Calu3 (cell line): ENCODE results near the gene DAAM1. TPM values are rescaled to one million over a fixed set of nuclear protein-coding genes. Genes with fewer than 3 reads are reported as not detected.

ENCODE experiments used
- BruUV-seq: library from RNA; stranded (reverse); fragments of 400-500 nt; replicated peaks from 2 replicates; lab custom pipeline; 2021; lab: Mats Ljungman, UMichigan
- CTCF ChIA-PET: fragments of 300-600 bp; sonication (Branson Sonifier 250); formaldehyde crosslinking; loops from one replicate; lab custom pipeline; 2022; ENCODE audit warnings: antibody characterized with exemption; lab: Charles Lee
- DNase-seq: peaks from one replicate; pipeline ENCODE4 v3.0.0; 2022
- H3K27ac Mint-ChIP-seq: one replicate; pipeline ENCODE4 v1.8.0; 2022; ENCODE audit warnings: mixed read lengths; ENCODE audit not compliant: unreplicated experiment
- H3K27me3 Mint-ChIP-seq: one replicate; pipeline ENCODE4 v1.8.0; 2022; ENCODE audit warnings: mixed read lengths; ENCODE audit not compliant: unreplicated experiment
- H3K36me3 Mint-ChIP-seq: one replicate; pipeline ENCODE4 v1.8.0; 2022; ENCODE audit warnings: mild to moderate bottlenecking, moderate library complexity, mixed read lengths; ENCODE audit not compliant: insufficient read depth, unreplicated experiment
- H3K4me1 Mint-ChIP-seq: one replicate; pipeline ENCODE4 v1.8.0; 2022; ENCODE audit warnings: mild to moderate bottlenecking, low read depth, mixed read lengths; ENCODE audit not compliant: unreplicated experiment
- H3K4me3 Mint-ChIP-seq: one replicate; pipeline ENCODE4 v1.8.0; 2022; ENCODE audit warnings: mild to moderate bottlenecking, low read depth, moderate library complexity, mixed read lengths; ENCODE audit not compliant: unreplicated experiment
- H3K9me3 Mint-ChIP-seq: one replicate; pipeline ENCODE4 v1.8.0; 2022; ENCODE audit warnings: low read depth, mixed read lengths; ENCODE audit not compliant: unreplicated experiment
- intact Hi-C: fragments of 100-400 bp; cut with micrococcal nuclease; formaldehyde crosslinking; loops from one replicate; pipeline ENCODE4 v1.10.0; 2022; ENCODE audit not compliant: unreplicated experiment
- total RNA-seq: library from RNA; stranded (reverse); gene quantifications from 2 replicates; pipeline ENCODE4 v1.2.3, GENCODE V29; 2022
- TF ChIP-seq, protein P1 (sequence below): fragments of 200-600 bp; IDR thresholded peaks from one replicate; pipeline ENCODE4 v1.8.0; 2022; ENCODE audit warnings: antibody characterized with exemption; ENCODE audit not compliant: unreplicated experiment

Gene DAAM1
- total RNA-seq, 1 experiment from 2014 or later: 28.9 TPM

DNA sequence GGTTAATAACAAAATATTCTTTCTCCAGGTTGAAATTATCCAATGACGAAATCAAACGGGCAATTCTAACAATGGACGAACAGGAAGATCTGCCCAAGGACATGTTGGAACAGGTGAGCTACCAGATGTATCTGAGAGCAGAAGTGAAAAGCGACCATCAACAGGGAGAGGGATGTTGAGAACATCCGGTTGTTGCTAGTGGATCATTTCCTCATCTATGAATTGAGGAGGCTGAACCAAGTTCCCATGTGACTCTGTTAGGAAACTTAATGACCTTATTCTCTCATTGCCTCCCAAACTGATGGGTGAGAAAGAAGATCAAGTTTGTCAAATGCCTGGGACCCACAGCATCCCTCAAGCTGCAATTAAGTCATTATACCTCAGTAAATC is 159.0 kb downstream of the DAAM1 start:
- intact Hi-C loops: no loop called here
- CTCF ChIA-PET: no interaction called here
- Mint-ChIP-seq H3K36me3 (no peaks in the 10 kb centered on the region), H3K27ac (no peak overlapping the region), H3K27me3 (no peaks in the 10 kb centered on the region), H3K9me3 (no peaks in the 10 kb centered on the region), H3K4me3 (no peak overlapping the region), H3K4me1 (peaks cover 14% of the 10 kb centered on the region)
- DNase-seq: no peak
- TF ChIP-seq, protein P1, sequence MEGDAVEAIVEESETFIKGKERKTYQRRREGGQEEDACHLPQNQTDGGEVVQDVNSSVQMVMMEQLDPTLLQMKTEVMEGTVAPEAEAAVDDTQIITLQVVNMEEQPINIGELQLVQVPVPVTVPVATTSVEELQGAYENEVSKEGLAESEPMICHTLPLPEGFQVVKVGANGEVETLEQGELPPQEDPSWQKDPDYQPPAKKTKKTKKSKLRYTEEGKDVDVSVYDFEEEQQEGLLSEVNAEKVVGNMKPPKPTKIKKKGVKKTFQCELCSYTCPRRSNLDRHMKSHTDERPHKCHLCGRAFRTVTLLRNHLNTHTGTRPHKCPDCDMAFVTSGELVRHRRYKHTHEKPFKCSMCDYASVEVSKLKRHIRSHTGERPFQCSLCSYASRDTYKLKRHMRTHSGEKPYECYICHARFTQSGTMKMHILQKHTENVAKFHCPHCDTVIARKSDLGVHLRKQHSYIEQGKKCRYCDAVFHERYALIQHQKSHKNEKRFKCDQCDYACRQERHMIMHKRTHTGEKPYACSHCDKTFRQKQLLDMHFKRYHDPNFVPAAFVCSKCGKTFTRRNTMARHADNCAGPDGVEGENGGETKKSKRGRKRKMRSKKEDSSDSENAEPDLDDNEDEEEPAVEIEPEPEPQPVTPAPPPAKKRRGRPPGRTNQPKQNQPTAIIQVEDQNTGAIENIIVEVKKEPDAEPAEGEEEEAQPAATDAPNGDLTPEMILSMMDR: no peak
- no TSS peak for BruUV-seq

DNA sequence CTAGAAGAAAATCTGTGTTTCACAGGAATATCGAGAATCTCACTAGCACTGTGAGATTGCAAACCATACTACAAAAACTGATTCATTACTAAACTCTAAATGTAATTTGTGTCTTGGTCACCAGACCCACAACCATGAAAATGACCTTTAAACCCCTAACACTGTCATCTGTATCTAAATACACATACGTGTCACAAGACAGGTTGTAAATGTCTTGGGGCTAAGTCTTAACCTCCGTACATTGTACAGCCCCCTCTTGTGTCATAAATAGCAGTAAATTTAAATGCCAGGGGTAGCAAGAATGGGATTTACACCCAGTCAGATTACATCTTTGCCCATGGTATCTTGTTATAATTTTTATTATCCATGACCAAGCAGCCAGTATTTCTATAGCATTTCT is 159.4 kb downstream of the DAAM1 start:
- H3K4me1 Mint-ChIP-seq: peaks cover 10% of the 10 kb centered on the region
- no peaks in the 10 kb centered on the region for H3K27me3 Mint-ChIP-seq
- no peak overlapping the region for H3K27ac Mint-ChIP-seq
- CTCF ChIA-PET: no interaction called here
- TF ChIP-seq, protein P1: no peak
- intact Hi-C loops: no loop called here
- DNase-seq: no peak
- H3K36me3 Mint-ChIP-seq: no peaks in the 10 kb centered on the region
- no peak overlapping the region for H3K4me3 Mint-ChIP-seq
- no TSS peak for BruUV-seq
- no peaks in the 10 kb centered on the region for H3K9me3 Mint-ChIP-seq

DNA sequence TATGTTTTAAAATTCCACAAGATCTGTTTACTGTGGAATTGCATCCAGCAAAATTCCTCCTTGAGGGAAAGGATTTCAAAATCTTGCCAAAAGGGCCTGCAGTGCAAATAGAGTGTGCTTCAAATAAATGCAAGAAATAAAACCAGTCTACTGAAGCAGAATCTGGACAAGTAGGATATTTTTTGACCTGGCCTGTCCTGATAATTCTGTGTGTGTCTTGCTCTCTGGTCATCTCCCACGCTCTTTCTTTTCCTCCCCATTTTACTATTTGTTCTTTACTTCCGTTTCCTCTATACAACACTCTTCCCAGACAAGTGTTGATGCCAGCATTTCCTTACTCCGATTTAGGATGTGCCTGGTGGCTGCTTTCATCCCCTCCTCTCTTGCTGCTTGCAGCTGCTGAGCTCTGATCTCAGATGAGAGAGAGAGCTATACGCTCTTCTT is 160.8 kb downstream of the DAAM1 start:
- no peak overlapping the region for H3K27ac Mint-ChIP-seq
- H3K9me3 Mint-ChIP-seq: no peaks in the 10 kb centered on the region
- TF ChIP-seq, protein P1: no peak
- no peaks in the 10 kb centered on the region for H3K4me1 Mint-ChIP-seq
- no peak overlapping the region for H3K4me3 Mint-ChIP-seq
- DNase-seq: no peak
- H3K27me3 Mint-ChIP-seq: no peaks in the 10 kb centered on the region
- intact Hi-C loops: no loop called here
- CTCF ChIA-PET: no interaction called here
- H3K36me3 Mint-ChIP-seq: peaks cover 10% of the 10 kb centered on the region
- no TSS peak for BruUV-seq

DNA sequence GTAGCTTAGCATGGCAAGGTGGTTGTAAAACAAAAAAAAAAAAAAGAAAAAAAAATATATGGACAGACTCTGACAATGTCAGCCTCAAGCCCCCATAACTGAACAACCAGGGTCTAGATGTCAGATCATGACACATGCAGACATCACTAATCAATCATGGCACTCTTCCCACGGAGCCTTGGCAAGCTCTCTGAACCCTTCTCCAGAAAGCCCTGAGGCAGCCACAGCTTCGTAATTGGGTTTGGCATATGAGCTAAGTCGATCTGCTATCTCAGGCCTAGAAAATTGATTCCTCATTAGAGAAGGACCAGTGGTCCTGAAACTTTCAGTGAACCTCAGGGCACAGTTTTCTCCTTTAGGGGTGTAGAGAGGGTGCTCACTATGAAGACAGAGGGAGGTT is 164.5 kb downstream of the DAAM1 start:
- CTCF ChIA-PET: no interaction called here
- TF ChIP-seq, protein P1: no peak
- no TSS peak for BruUV-seq
- Mint-ChIP-seq H3K4me3 (no peak overlapping the region), H3K36me3 (peaks cover 16% of the 10 kb centered on the region), H3K9me3 (no peaks in the 10 kb centered on the region), H3K4me1 (no peaks in the 10 kb centered on the region), H3K27ac (no peak overlapping the region), H3K27me3 (no peaks in the 10 kb centered on the region)
- no peak for DNase-seq
- intact Hi-C loops: no loop called here
